Fibroblast of skin of left quadriceps (primary cell): Measurements from ENCODE around the gene NVL.

Source experiments
- DNase-seq, 2 experiments: peaks; one replicate each; pipeline ENCODE4 v3.0.0-alpha.2; 2013; ENCODE audit warnings: low read depth in 2 of 2

Gene NVL

DNA sequence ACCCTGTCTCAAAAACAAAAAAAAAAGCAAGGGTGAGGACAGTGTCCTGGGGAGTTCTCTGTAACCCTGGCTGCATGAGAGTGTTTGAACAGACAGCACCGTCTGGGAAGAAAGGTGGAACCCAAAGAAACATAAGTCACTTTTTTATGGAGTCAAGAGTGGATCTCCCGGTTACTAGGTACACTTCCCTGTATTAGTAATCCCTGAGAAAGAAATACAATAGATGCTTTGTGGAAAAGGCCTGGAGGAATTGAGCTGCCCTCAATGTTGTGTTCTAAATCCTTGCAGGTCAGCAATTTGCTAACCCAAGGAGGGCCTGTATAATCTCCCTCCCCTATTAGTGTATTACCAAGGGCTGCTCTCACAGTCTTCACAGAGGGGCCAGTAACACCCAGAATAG, 130.3 kb downstream of the NVL start:
- no peak for DNase-seq

DNA sequence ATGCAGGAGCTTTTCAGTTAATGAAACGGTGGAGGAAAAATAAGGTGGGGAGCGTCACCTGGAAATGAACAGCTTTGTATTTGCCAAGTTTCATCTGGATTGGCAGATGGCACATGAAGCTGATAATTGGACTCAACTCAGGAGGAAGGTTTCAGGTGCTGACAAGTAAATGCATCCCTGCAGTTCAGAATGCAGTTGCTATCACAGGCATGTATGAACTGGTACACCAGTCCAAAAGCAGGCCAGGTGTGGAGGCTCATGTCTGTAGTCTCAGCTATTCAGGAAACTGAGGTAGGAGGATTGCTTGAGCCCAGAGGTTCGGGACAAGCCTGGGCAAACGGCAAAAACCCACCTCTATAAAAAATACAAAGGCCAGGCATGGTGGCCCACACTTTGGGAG, 131.4 kb downstream of the NVL start:
- no peak for DNase-seq

DNA sequence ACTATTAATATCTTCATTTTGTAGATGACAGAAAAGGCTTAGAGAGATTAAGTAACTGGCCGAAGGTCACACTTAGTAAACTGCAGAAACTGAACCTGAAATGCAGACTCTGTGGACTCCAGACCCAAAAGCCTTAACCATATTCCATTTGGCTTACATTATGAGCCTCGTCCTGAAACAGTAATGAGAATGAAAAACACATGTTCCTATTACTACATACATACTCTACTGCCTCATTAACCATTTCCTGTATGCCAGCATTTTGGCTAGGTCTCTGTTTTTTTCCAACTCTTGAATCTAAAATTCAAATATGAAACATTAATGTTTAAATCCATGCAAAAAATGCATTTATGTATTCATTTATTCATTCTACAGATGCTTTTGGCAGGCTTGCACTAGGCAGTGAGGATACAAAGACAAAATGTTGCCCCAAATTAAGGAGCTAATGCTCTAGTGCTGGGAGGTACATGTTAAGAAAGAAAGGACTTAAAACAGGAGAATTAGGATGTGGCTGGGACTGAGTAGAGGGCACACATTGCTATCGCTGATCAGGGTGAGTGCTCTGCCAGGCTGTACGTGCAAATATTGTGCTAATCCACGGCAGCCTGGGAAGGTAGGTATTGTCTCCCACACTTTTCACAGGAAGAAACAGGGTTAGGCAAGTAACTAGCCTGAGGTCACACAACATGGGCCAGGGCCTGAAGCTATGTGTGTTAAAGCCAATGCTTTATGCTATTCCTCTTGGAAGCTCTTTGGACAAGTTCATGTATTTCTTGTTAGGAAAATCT, 133.0 kb downstream of the NVL start:
- no peak for DNase-seq

DNA sequence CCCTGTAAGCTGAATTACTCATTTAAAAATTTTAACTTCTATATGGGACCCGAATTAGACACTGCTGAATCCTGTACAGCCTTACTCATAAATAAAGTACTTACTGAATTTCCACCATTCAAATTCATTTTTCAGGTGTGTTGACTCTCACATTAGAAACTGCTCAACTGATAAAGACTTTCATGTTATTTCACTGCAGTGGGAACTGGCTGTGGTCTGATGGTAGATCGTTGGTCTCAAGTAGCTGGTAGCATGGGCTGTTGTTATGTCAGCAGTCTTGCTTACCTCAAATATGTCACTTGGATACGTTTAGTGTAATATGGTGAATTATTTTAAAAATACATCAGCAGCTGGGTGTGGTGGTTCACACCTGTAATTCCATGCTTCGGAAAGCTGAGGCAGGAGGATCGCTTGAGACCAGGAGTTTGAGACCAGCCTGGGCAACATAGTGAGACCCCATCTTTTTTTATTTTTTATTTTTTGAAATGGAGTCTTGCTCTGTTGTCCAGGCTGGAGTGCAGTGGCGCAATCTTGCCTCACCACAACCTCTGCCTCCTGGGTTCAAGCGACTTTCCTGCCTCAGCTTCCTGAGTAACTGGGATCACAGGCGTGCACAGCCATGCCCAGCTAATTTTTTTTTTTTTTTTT, 136.5 kb downstream of the NVL start:
- DNase-seq = no peak

DNA sequence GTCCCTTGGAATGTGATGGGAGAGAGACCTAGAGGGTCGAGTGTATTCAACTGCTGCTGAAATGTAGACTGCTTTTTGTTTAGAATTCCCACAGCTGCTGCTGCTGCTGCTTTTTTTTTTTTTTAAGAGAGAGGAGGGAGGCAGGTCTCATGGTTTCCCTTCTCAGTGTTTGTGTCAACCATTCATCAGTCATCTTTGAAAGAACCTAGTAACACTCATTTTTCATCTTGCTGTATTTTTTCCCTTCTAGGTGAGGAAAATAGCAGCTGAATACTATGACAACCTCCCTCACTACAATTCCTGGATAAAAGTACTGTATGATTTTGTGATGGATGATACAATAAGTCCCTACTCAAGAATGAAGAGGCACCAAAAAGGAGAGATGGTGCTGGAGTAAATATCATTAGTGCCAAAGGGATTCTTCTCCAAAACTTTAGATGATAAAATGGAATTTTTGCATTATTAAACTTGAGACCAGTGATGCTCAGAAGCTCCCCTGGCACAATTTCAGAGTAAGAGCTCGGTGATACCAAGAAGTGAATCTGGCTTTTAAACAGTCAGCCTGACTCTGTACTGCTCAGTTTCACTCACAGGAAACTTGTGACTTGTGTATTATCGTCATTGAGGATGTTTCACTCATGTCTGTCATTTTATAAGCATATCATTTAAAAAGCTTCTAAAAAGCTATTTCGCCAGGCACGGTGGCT, 137.7 kb downstream of the NVL start:
- DNase-seq = no peak

DNA sequence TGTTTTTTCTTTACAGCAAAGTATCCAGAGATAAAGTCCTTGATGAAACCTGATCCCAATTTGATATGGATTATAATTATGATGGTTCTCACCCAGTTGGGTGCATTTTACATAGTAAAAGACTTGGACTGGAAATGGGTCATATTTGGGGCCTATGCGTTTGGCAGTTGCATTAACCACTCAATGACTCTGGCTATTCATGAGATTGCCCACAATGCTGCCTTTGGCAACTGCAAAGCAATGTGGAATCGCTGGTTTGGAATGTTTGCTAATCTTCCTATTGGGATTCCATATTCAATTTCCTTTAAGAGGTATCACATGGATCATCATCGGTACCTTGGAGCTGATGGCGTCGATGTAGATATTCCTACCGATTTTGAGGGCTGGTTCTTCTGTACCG, 140.4 kb downstream of the NVL start:
- DNase-seq = no peak

DNA sequence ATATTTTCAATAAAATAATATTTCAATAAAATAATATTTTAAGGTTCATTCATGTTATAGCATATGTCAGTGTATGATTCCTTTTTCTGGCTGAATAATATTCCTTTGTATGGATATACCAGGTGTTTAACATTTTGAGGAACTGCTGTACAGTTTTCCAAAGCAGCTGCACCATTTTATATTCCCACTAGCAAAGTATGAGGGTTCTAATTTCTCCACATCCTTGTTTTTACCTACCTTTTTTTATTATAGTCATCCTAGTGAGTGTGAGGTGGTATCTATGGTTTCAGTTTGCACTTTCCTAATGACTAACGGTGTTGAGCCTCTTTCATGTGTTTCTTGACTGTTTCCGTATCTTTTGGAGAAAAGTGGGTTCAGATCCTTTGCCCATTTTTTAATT, 141.7 kb downstream of the NVL start:
- DNase-seq = no peak

DNA sequence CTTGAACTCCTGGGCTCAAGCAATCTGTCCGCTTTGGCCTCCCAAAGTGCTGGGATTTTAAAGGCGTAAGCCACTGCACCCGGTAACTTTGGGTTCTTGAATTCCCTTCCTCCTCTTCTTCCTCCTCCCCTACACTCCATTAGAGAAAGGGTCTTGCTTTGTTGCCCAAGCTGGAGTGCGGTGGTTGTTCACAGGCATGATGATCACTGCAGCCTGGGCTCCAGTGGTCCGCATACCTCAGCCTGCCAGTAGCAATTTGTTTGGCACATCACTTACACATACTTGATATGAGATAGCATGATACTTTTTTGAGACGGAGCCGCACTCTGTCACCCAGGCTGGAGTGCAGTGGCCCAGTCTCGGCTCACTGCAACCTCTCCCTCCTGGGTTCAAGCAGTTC, 144.8 kb downstream of the NVL start:
- DNase-seq = no peak

DNA sequence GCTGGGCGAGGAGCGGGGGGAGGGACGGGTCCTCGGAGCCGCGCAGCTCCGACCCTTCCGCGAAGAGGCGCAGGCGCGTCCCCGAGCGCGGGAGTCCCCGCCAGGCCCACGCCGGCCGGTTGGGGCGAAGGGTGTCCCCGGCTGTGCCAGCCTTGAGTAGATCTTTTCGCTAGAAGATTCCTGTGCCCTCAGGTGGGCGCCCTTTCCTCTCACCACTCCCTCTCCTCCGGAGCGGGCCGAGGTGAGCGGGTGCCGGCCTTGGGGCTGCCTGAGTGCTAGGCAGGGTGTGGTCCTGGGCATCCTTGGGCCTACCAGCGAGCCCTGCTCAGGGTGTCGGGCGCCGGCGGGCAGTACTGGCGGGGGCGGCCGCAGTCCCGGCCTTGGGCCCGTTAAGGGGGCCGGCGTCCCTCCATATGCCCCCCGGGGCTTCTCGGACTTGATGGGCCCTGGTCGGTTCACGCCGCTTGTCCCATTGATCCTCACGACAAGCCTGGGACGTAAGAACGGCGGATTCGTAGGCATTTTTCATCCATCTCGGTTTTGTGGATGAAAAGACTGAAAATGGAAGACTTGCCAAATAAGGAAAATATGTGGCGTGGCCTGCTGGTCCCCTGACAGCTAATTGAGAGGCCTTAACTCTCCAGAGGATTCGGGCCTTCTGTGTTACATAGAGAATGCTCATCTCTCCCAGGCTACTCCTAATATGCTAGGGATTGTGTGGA, 146.2 kb downstream of the NVL start:
- no peak for DNase-seq

DNA sequence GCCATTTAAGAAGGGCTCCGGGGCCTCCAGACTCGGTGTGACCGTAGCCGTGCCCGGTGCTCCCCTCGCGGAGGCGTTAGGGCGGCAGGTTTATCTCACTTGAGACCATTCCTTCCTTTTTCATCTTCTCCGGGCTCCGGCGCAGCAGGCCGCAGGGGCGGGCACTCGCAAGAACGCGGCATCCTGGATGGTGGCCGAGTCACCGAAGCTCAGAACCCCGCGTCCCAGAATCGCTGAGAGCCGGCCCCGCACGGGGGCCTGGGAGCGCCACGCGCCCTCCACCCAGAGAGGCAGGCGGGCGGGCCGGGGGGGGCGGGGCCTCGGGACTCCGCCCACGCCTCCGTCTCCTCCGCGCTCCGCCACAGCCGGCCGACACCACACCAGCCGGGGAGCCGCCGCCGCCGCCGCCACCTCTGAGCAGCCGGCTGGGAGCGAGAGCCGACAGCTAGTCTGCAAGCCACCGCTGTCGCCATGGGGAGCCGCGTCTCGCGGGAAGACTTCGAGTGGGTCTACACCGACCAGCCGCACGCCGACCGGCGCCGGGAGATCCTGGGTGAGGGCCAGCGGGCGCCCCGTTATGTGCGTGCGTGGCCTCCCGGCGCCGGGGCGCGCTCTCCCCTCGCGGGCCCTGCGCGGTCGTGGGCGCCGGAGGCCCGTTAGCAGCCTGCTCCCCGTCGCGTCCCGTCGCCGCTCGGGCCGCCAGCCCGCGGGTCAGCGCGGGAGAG, 146.9 kb downstream of the NVL start, which contains the start of gene DEGS1:
Gene DEGS1, plus strand, starts transcription at position 375 of the 725 bp plus-strand sequence. Its CDS starts 97 bp downstream, at position 472.
- peak; percentile 65 to 70 for DNase-seq

DNA sequence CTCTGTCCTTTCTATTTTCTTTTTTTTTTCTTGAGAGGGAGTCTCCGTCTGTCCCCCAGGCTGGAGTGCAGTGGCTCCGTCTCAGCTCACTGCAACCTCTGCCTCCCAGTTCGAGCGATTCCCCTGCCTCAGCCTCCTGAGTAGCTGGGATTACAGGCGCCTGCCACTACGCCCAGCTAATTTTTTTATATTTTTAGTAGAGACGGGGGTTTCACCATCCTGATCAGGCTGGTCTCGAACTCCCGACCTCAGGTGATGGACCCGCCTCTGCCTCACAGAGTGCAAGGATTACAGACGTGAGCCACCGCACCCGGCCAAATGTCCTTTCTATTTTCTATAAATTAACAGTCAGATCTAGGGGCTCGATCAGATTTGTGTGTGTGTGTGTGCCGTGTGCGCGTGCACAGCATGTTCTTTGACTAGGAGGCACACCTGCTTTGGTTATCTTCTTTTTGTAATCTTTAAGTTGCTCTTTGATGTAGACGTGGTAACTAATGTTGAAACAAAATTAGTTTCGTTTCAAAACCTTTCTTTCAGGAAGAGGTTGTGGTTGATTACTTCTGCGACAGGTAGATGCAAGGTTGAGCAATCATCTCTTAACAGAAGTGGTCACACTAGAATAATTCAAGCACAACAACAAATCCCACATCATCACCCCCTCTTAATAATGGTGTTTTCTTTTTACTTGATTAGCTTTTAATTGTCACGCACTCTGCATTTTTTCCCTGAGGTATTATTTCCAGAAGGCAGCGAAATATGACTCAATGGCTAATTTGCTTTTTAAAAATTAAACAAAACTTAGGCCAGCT, 147.7 kb downstream of the NVL start:
- DNase-seq = no peak

DNA sequence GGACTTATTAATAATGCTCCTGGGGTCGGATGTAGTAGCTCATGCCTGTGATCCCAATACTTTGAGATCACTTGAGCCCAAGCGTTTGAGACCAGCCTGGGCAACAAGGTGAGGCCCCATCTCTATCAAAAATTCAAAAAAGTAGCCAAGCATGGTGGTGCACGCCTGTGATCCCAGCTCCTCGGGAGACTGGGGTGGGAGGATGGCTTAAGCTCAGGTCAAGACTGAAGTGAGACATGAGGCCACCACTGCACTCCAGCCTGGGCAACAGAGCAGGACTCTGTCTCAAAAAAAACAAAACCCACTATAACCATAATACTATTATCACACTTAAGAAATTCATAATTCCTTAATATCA, 148.5 kb downstream of the NVL start:
- no peak for DNase-seq

DNA sequence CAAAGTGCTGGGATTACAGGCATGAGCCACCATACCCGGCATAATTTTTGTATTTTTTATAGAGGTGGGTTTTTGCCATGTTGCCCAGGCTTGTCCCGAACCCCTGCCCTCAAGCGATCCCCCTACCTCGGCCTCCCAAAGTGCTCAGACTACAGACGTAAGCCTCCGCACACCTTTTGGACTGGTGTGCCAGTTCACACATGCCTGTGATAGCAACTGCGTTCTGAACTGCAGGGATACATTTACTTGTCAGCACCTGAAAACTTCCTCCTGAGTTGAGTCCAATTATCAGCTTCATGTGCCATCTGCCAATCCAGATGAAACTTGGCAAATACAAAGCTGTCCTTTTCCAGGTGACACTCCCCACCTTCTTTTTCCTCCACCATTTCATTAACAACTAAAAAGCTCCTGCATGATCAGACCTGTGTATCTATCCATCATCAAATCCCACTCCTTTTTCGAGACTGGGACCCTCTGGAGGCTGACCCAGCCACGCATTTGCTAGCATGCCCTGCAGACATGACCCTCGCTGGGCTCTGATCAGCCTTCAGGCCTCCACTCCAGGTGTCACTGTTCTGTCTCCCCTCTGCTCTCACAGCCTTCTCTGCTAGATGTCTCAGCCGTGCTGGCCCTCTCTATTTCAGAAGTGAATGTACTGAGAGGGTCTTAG, 149.1 kb downstream of the NVL start:
- no peak for DNase-seq

DNA sequence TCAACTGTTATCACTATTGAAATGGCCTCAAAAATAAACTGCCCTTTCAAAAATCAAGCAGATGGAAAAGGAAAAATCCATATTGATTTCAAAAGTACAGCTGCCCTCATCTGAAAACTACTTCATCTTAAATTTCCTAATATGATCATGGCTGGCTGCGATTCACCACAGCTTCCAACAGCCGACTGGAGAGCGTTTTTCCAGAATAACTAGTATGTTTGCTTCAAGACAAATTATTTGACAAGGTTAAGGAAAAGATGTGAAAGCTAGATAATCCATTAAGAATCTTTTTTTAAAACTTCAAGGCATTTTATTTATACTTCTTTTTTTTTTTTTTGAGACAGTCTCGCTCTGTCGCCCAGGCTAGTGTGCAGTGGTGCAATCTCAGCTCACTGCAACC, 151.1 kb downstream of the NVL start:
- DNase-seq = no peak

DNA sequence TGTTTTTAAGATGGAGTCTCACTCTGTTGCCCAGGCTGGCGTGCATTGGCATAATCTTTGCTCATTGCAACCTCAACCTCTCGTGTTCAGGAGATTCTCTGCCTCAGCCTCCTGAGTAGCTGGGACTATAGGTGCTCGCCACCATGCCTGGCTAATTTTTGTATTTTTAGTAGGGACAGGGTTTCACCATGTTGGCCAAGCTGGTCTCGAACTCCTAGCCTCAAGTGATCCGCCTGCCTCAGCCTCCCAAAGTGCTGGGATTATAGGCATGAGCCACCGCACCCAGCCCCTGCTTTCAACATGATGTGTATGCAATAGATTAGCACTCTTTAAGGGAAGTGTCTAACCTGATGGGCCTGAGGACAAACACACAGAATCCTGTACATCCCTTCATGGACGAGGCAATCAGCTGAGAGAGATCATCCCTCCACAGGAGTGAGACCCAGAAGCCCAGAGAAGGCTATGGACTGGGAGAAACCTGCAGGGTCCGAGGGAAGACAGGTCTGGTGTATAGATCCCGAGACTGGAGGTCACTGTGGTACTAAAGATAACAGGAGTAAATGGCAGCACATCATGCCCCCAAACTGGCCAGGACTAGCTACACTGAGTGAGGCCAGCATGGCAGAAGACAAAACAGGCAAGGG, 152.5 kb downstream of the NVL start:
- no peak for DNase-seq
